Heart left ventricle (tissue), 16 donors: ENCODE results near the gene MED15. TPM values are rescaled to one million over a fixed set of nuclear protein-coding genes. Genes with fewer than 3 reads are reported as not detected.

Experiments used
- ATAC-seq, 4 donors: fragments of 200-7000 bp; cut with Tn5 transposase; one replicate each; pipeline ENCODE4 v1.9.1; 2020 to 2022; ENCODE audit warnings: moderate library complexity in 4 of 4, mild to moderate bottlenecking in 3 of 4, moderate number of reproducible peaks in 1 of 4
- DNase-seq, 5 donors: peaks; one replicate each; pipeline ENCODE4 v3.0.0-alpha.2; 2020
- H3K27ac ChIP-seq, 12 donors: fragments of 200-600 bp; sonication (generic) in 4 of 12; one replicate each; pipeline versions ENCODE4 v1.5.0 to v1.8.0; 2016 to 2022; ENCODE audit warnings: mild to moderate bottlenecking in 2 of 12
- H3K27me3 ChIP-seq, 9 donors: fragments of 200-600 bp; sonication (generic) in 2 of 9; one replicate each; pipeline versions ENCODE4 v1.5.1 to v1.8.0; 2016 to 2022; ENCODE audit warnings: mild to moderate bottlenecking in 3 of 9
- H3K36me3 ChIP-seq, 9 donors: fragments of 200-600 bp; sonication (generic) in 2 of 9; one replicate each; pipeline versions ENCODE4 v1.5.0 to v1.8.0; 2018 to 2022; ENCODE audit warnings: mild to moderate bottlenecking in 2 of 9
- H3K4me1 ChIP-seq, 12 donors: fragments of 200-600 bp; sonication (generic) in 4 of 12; one replicate each; pipeline versions ENCODE4 v1.5.0 to v1.8.0; 2016 to 2022; ENCODE audit warnings: mild to moderate bottlenecking in 3 of 12
- H3K4me3 ChIP-seq, 12 donors: fragments of 200-600 bp; sonication (generic) in 4 of 12; one replicate each; pipeline versions ENCODE4 v1.5.0 to v1.8.0; 2017 to 2022; ENCODE audit warnings: mild to moderate bottlenecking in 9 of 12, moderate library complexity in 4 of 12
- H3K9me3 ChIP-seq, 12 donors: fragments of 200-600 bp; sonication (generic) in 4 of 12; one replicate each; pipeline versions ENCODE4 v1.5.0 to v1.8.0; 2016 to 2022; ENCODE audit warnings: mild to moderate bottlenecking in 1 of 12
- CTCF ChIP-seq, 12 donors: fragments of 200-600 bp; sonication (generic) in 4 of 12; IDR thresholded peaks; one replicate each; pipeline versions ENCODE4 v1.5.0 to v1.8.0; 2018 to 2022; ENCODE audit warnings: antibody characterized with exemption in 12 of 12, mild to moderate bottlenecking in 5 of 12
- POLR2A ChIP-seq, 2 donors: fragments of 450-650 bp; IDR thresholded peaks; one replicate each; pipeline ENCODE4 v1.6.1; 2017; ENCODE audit warnings: antibody characterized with exemption in 2 of 2, mild to moderate bottlenecking in 2 of 2, moderate library complexity in 2 of 2
- WGBS, 4 donors: extraction: QIAGEN DNeasy Blood & Tissue Kit in 2 of 4; methylation state at CpG; one replicate each; pipeline versions ENCODE4 v1.1.5 to v1.1.7; 2013 to 2018; 5-methylcytosine and 5-hydroxymethylcytosine counted together
- intact Hi-C, 10 donors: fragments of 100-400 bp; cut with DNase I; formaldehyde crosslinking; loops; one replicate each; pipeline versions ENCODE4 v1.11.1 to v1.14.2; 2022
- polyA plus RNA-seq, 2 donors: library from polyadenylated mRNA; stranded (reverse); fragments of 200-250 nt; gene quantifications; one replicate each; pipeline ENCODE4 v1.2.3, GENCODE V29; 2013
- total RNA-seq, 9 donors: library from RNA; depleted of rRNA in 2 of 9; stranded (reverse); fragments of >200 nt in 2 of 9; fragmentation: NEBNext Ultra II Directional in 3 of 9; extraction: Animal tissue kit (Norgen Biotek cat#: 25700) in 3 of 9; gene quantifications; one replicate each; pipeline versions ENCODE4 v1.1.0 to v1.2.4, GENCODE V29; 2016 to 2023
- donor health status: ischemic (EF 13 %, LVEDD 7.1; RV severe dilation, severe dysfunction).
- donor health status: healthy with polysubstance abuse.
- donor health status: DM: no; HTN: yes; CAD: no.
- donor health status: DM: no; HTN: no; CAD: no.
- donor health status: ischemic (EF 25% LVEDD 6.9; RV normal size, moderate dysfunction).
- donor health status: ischemic (EF 25% LVEDD 5.7; RV mildly dilated, moderate dysfunction).
- donor health status: healthy.
- donor health status: DM: yes; HTN: yes; CAD: no.
- donor health status: ischemic (EF 35%, LVEDD 5.7; RV mildly dilated, moderate dysfunction).
- donor health status: nonischemic (EF 11% LVEDD 7.7; RV severe dilation, severe dysfunction).
- donor health status: DM: yes; HTN: yes; CAD: no.
- donor health status: PGD.
- donor health status: ischemic (EF 29% LVEDD 5.4; RV normal size, mild dysfunction).
- donor health status: nonischemic (EF 23%, LVEDD 6.1; RV moderate dilation, normal function).

Gene MED15
- total and polyA plus RNA-seq, 11 donors, result 27.9 to 78.3 (median 43.0) TPM

GRCh38 chr22:20588092-20588842 is 80.9 kb downstream of the MED15 start:
- no peak for DNase-seq
- Histone ChIP-seq H3K36me3 (peaks cover 0 to 48% (median 44%) of the 10 kb centered on the region in 9 donors), H3K9me3 (no peaks in the 10 kb centered on the region), H3K27ac (no peak overlapping the region), H3K27me3 (no peaks in the 10 kb centered on the region), H3K4me3 (no peak overlapping the region), H3K4me1 (no peaks in the 10 kb centered on the region)
- intact Hi-C loops, result no loop called here
- TF ChIP-seq CTCF (IDR thresholded peaks at IDR 0.05) (no peak), POLR2A (IDR thresholded peaks at IDR 0.05) (no peak)
- 79 to 93% (median 84%) methylated on average over 4 to 7 of the region's 7 CpGs for WGBS, 4 donors
- ATAC-seq, result no peak

DNA sequence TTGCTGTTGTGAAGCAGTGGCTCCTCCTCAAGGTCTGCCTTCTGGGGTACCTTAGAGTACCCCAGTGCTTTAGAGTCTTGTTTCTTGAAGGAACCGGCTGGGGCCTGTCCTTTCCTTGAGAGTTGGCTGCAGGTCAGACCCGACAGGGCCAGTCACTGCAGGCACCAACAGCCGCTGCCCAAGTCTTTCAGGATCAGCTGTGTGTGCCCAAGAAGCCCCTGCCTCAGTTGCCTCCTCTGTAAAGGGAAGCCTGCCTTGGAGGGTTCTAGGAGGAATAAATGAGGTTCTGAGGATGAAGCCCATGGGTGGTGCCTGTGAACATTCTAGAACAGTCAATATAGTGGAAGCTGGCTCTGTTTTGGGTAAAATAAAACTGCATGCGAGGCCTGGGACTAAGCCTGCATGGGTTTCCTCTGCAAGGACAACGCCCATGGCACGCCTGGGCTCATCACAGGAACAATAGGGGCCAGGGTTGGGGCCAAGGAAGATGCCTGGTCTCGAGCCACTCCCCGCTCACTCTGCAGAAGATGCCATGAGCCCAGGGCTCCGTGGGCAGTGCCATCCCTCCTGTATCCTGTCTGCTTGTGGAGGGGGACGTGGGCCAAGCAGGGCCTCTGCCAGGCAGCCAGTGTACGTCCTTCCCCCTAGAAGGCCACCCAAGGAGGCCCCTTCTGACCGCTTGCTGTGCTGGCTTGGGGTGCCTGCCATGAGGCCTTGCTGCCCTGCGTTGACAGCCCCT is 81.6 kb downstream of the MED15 start:
- no peaks in the 10 kb centered on the region for H3K9me3 ChIP-seq
- peaks cover 0 to 41% (median 36%) of the 10 kb centered on the region in 9 donors for H3K36me3 ChIP-seq
- no peak overlapping the region for H3K4me3 ChIP-seq
- no peaks in the 10 kb centered on the region for H3K4me1 ChIP-seq
- no peak for ATAC-seq
- peak in 1 of 5 donors; percentile 13 for DNase-seq
- no peak overlapping the region for H3K27ac ChIP-seq
- 57 to 77% (median 66%) methylated on average over 11 to 13 of the region's 13 CpGs for WGBS, 4 donors
- TF ChIP-seq POLR2A (IDR thresholded peaks at IDR 0.05) (no peak), CTCF (IDR thresholded peaks at IDR 0.05) (no peak)
- intact Hi-C loops, result no loop called here
- H3K27me3 ChIP-seq, result no peaks in the 10 kb centered on the region

DNA sequence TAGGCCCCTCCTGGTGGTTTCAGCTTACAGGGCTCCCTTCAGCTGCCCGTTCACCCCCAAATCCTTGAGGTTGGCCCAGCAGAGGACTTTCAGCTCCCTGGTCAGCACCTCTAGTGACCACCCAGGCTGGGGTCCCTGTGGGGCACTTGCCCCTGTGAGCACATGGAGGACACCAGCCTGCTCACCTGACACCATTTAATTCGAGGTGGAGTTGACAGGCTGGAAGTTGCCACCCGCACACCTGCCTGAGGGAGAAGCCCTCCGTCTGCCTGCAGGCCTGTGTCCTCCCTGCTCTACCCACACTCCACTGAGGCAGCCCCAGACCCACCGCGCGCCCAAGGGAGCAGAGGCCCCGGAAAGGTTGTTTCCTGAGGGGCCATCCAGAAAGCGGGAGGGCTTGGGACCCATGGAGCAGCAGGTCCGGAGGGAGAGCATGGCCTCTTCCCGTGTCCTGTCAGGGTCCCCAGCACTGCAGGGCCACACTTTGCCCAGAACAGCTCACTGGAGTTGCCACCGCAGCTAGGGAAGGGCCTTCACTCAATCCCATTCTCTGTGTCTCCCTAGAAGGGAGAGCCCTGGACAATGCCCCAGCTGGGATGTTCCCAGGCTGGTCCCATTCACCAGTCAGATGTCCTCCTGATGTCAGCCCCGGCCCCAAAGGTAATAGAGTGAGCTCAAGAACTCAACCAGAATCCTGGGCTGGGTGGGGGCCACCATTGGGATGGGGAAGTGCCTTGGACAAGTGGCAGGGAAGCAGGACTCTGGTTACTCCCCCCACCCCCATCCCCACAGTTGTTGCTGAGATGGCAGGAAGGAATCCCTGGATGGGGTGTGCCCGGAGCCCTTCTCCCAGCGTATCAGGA is 82.4 kb downstream of the MED15 start:
- DNase-seq (peak in 1 of 5 donors; percentile 16), ATAC-seq (no peak)
- intact Hi-C loops, result no loop called here
- Histone ChIP-seq H3K9me3 (no peaks in the 10 kb centered on the region), H3K27ac (no peak overlapping the region), H3K27me3 (no peaks in the 10 kb centered on the region), H3K4me3 (no peak overlapping the region), H3K4me1 (no peaks in the 10 kb centered on the region), H3K36me3 (peaks cover 0 to 32% (median 28%) of the 10 kb centered on the region in 9 donors)
- 68 to 84% (median 78%) methylated on average over 6 to 15 of the region's 15 CpGs for WGBS, 4 donors
- TF ChIP-seq POLR2A (IDR thresholded peaks at IDR 0.05) (no peak), CTCF (IDR thresholded peaks at IDR 0.05) (no peak)
